Measurements from ENCODE around the gene UBN1.
A peak's percentile ranks its signal among the peaks of the same experiment; 100 is the strongest.

UBN1 gene

GRCh38 chr16:4846901-4847773 lies at the start of gene UBN1, which contains the start of gene GLYR1:
Gene UBN1, plus strand, starts transcription at chr16:4847481. Its CDS starts 5,437 bp downstream, at chr16:4852918.
Gene GLYR1, minus strand, starts transcription at chr16:4847288. Its CDS starts 23 bp downstream, at chr16:4847265.
- DNase-seq = peak; percentile 100

- no peak for DNase-seq
Measured at GRCh38 chr16:4797805-4798252, 49.5 kb upstream of the UBN1 start.

- DNase-seq = no peak
Measured at GRCh38 chr16:4798456-4798855, 48.8 kb upstream of the UBN1 start.

- DNase-seq = no peak
Measured at GRCh38 chr16:4799171-4799855, 48.0 kb upstream of the UBN1 start.

GRCh38 chr16:4800290-4801041 lies 46.8 kb upstream of the UBN1 start:
- DNase-seq = no peak

GRCh38 chr16:4801051-4801961 lies 46.0 kb upstream of the UBN1 start:
- no peak for DNase-seq

GRCh38 chr16:4801962-4802658 lies 45.2 kb upstream of the UBN1 start, which contains the start of gene ROGDI:
Gene ROGDI, minus strand, starts transcription at chr16:4802633. Its CDS starts 62 bp downstream, at chr16:4802571.
- peak; percentile 78 for DNase-seq

- peak; percentile 92 for DNase-seq
Measured at GRCh38 chr16:4802659-4803287, 44.5 kb upstream of the UBN1 start.

GRCh38 chr16:4803401-4803844 lies 43.9 kb upstream of the UBN1 start:
- DNase-seq = no peak

GRCh38 chr16:4803898-4804762 lies 43.2 kb upstream of the UBN1 start:
- no peak for DNase-seq

- no peak for DNase-seq
Measured at GRCh38 chr16:4805231-4805630, 42.0 kb upstream of the UBN1 start.

GRCh38 chr16:4806280-4806679 lies 41.0 kb upstream of the UBN1 start:
- DNase-seq = no peak

- DNase-seq = no peak
Measured at GRCh38 chr16:4811242-4811641, 36.0 kb upstream of the UBN1 start.

GRCh38 chr16:4811773-4812172 lies 35.5 kb upstream of the UBN1 start:
- DNase-seq = no peak

GRCh38 chr16:4813251-4814003 lies 33.9 kb upstream of the UBN1 start:
- DNase-seq = no peak

GRCh38 chr16:4814046-4814445 lies 33.2 kb upstream of the UBN1 start:
- DNase-seq = no peak

GRCh38 chr16:4814542-4815173 lies 32.6 kb upstream of the UBN1 start:
- DNase-seq = no peak

GRCh38 chr16:4820652-4821051 lies 26.6 kb upstream of the UBN1 start:
- no peak for DNase-seq

All from activated naive CD4-positive, alpha-beta T cell treated with anti-CD3 and anti-CD28 coated beads, Interleukin-2, amount 50 U/mL, for 16 hours (primary cell).